Left renal pelvis (tissue), 4 donors: ENCODE data around the gene CASZ1. TPM values are rescaled to one million over a fixed set of nuclear protein-coding genes. Genes with fewer than 3 reads are reported as not detected.

Experiments used
- DNase-seq, 4 donors: peaks; one replicate each; pipeline ENCODE4 v3.0.0-alpha.2; 2013; ENCODE audit warnings: low read depth in 4 of 4, low spot score in 3 of 4
- polyA plus RNA-seq, 4 donors: library from polyadenylated mRNA; unstranded; fragments of 120-200 nt; gene quantifications; one replicate each; pipeline ENCODE4 v1.2.1, GENCODE V29; 2013; ENCODE audit not compliant: insufficient read length in 4 of 4

CASZ1 gene
- polyA plus RNA-seq, 4 donors: 3.8 to 25.2 (median 18.5) TPM

- no peak for DNase-seq
These were observed 18.5 kb downstream of the CASZ1 start for GRCh38 chr1:10777749-10778574.

- DNase-seq: no peak
These were observed 20.1 kb downstream of the CASZ1 start for GRCh38 chr1:10776190-10776905.

- DNase-seq: no peak
These were observed 20.7 kb downstream of the CASZ1 start for GRCh38 chr1:10775763-10776162.

GRCh38 chr1:10774615-10775310, 21.7 kb downstream of the CASZ1 start:
- DNase-seq: no peak

- no peak for DNase-seq
These were observed 22.4 kb downstream of the CASZ1 start for GRCh38 chr1:10773851-10774614.

GRCh38 chr1:10773376-10773775, 23.1 kb downstream of the CASZ1 start:
- DNase-seq: no peak

GRCh38 chr1:10772711-10773110, 23.7 kb downstream of the CASZ1 start:
- DNase-seq: no peak

- no peak for DNase-seq
These were observed 24.7 kb downstream of the CASZ1 start for GRCh38 chr1:10771789-10772188.

- DNase-seq: no peak
These were observed 27.9 kb downstream of the CASZ1 start for GRCh38 chr1:10768552-10768951.

- DNase-seq: no peak
These were observed 29.2 kb downstream of the CASZ1 start for GRCh38 chr1:10767282-10767681.

GRCh38 chr1:10765734-10766478, 30.5 kb downstream of the CASZ1 start:
- no peak for DNase-seq

GRCh38 chr1:10765304-10765703, 31.1 kb downstream of the CASZ1 start:
- no peak for DNase-seq

- DNase-seq: no peak
These were observed 32.1 kb downstream of the CASZ1 start for GRCh38 chr1:10764296-10764798.

GRCh38 chr1:10762875-10763274, 33.6 kb downstream of the CASZ1 start:
- DNase-seq: no peak

GRCh38 chr1:10762153-10762523, 34.3 kb downstream of the CASZ1 start:
- DNase-seq: no peak

GRCh38 chr1:10761503-10762152, 34.8 kb downstream of the CASZ1 start:
- DNase-seq: no peak

- DNase-seq: no peak
These were observed 35.6 kb downstream of the CASZ1 start for GRCh38 chr1:10760566-10761502.
